GM19035 (cell line): ENCODE data around the gene CANT1.

ENCODE experiments used
- ATAC-seq: cut with Tn5 transposase; IDR thresholded peaks from one replicate; pipeline ENCODE4 v1.9.1; 2021; ENCODE audit not compliant: unreplicated experiment

CANT1 gene

GRCh38 chr17:79010304-79010646, 711 bp upstream of the CANT1 start:
- no peak for ATAC-seq

DNA sequence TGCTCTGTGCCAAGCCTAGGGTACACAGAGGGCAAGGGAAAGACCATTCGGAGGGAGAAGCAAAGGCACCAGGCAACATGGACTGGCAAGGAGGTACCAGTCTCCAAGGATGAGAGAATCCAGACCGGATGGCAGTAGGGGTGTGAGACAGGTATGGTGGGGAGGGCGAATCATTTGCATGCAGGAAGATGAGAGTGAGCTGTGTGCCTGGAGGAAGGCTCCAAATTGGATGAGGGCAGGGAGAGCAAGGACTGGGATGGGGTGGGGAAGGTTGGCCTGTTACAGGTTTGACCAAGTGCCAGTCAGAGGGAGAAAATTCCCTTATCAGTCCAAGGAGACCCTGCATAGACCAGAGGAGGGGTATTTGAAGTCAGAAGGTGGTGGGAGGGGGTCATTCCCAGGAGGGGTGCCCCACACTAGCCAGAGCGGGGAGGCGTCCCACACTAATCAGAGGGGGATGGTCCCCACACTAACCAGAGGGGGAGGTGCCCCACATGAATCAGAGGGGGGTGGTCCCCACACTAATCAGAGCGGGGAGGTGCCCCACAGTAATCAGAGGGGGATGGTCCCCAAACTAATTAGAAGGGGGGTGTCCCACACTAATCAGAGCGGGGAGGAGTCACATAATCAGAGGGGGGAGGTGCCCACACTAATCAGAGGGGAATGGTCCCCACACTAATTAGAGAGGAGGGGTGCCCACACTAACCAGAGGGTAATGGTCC, 737 bp downstream of the CANT1 start:
- no peak for ATAC-seq

GRCh38 chr17:79007504-79008381, 1.8 kb downstream of the CANT1 start:
- ATAC-seq = no peak

- ATAC-seq = no peak
These were observed 2.6 kb downstream of the CANT1 start for GRCh38 chr17:79006794-79007503.

- no peak for ATAC-seq
These were observed 3.5 kb downstream of the CANT1 start for GRCh38 chr17:79006046-79006445.

GRCh38 chr17:79005063-79005861, 4.3 kb downstream of the CANT1 start:
- ATAC-seq = no peak

- no peak for ATAC-seq
These were observed 5.7 kb downstream of the CANT1 start for GRCh38 chr17:79003661-79004411.

DNA sequence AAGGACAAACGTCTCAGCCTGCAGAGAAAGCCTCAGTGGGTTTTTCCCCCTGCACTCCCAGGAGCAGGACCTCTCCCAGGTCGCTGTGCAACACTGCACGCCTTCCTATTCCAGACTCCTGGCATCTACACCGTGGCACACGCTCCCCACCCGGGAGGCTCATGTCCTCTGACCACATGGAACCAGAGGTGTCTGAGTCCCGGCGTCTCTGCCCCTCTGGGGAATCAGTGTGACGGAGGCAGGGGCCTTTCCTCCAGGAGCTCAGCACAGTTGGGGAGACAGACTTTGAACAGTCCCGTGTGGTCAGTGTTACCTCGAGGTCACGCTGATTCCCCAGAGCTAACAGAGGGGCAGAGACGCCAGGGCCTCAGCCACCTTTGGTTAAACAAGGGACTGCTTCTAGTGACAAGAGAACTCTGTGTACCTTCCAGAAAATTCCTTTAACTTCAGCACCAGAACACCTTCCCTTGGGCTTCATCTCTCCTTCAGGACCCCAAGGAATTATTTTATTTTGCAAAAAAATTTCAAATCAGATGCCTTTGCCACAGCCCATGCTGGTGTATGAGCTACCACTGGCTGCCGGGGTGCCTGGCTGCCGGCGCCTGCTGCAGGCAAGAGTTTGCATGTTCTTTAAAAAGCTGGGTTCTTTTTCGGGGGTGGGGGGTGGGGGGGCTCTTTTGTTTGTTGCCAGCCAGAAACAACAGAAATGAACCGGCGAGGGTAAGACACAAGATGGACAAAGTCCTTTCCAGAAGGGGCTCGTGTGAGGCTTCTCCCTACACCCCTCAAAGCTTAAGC, 6.6 kb downstream of the CANT1 start:
- ATAC-seq = no peak

DNA sequence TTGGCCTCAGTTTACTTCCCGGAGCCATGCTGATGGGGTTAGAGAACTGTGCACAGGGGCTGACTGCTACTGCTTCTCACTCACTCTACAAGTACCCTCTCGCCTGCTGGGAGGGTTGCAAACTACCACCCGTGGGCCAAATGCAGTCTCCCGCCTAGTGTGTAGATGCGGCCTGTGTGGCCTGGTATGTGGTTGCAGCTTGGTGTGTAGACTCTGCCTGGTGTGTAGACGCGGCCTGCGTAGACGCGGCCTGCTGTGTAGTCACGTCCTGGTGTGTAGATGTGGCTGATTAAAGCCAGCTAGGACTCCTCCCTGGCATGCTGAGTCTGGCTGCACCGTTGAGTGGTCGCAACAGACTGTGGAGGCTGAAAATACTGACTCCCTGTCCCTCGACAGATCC, 7.3 kb downstream of the CANT1 start:
- no peak for ATAC-seq

DNA sequence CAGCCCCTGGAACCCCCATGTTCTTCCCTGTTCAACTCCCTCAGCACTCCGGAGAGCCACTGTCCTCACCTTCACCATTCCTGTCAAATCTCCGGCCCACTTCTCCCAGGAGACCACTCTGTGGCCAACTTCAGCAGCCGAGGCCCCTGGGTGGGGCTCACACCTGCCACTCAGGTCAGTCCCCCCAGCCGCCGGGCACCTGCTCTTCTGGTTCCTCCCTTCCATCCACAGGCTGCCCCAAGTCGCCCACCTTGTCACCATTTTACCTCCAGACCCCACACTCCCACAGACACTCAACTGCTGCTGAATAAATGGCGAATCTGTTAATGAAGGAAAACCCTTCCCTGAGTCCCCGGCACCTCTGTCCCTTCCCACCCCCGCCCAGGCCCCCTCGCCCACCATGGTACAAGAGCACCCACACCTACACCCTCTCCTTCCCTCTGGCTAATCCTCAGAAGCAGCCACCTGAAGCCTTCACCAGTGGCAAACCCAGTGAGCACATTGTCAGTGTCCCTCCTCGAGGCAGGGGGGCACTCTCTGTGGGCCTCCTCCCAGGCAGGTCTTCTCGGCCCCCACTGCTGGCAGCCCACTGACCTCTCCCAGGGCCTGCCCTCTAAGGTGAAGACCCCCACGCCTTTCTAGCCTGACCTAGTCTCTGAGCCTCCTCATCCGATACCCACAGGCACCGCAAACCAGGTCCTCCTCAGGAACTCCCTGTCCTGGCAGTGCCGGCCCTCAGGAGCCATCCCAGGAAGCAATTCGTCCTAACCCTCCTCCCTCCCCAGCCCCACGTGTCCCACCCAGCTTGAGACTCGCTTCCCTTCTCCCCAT, 8.2 kb downstream of the CANT1 start:
- ATAC-seq = no peak

DNA sequence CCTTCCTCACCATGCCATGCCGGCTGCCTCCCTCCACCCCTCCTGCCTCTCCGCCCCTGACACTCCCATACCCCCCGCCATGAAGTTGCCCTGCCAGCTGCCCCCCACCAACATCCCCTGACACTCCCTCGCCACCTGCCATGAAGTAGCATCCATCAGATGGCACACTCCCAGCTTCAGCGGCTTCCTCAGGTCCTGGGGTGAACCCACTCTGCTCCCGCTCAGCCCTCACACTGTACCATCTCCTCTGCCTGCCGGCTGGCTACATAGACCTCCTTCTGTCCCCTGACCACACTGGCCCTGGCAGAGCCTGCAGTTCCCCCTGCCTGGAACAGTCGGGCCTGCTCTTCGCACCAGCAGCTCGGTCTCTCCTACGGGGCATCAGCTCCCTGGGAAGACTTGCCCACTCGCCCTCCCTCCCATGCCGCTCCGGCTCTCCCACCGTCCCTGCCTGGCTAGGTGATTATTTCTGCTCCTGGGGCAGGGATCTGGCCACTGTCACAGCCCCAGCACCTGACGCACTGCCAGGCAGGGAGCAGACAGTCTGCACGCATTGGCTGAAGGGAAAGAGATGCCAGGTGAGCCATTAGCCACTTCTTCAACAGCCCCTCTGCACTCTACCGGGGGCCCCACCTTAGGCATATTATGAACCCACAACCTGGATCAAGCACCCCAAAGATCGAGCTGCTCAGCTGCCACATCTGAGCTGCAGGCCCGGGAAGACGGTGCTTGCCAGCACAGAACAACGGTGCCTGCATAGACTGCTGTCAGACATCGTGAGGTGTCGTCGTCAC, 9.0 kb downstream of the CANT1 start:
- ATAC-seq = no peak

GRCh38 chr17:78999947-79000395, 9.6 kb downstream of the CANT1 start:
- ATAC-seq = no peak

DNA sequence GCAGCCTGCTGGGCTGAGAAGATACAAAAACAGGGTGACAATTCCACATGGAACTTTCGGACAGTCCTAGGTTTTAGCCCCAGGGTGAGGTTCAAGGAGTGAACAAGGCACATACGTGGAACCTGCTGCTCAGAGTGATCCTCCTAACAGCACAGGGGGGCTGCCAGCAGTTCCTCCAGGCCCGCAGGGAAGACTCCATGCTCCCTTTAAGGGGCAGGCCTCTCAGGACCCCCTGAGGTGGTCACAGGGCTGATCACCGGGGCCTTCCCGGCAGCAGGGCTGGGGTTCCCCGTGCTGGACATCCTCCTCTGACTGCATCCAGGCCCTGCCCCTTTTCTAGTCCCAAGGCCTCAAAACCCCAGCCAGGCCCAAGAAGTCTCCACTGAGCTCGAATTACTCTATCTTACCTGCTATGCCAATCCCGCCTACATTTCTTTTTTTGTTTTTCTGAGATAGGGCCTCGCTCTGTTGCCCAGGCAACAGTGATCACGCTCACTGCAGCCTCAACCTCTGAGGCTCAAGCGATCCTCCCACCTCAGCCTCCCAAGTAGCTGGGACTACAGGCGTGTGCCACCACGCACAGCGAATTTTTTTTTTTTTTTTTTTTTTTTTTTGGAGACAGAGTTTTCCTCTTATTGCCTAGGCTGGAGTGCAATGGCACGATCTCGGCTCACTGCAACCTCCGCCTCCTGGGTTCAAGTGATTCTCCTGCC, 10.4 kb downstream of the CANT1 start:
- ATAC-seq = no peak

DNA sequence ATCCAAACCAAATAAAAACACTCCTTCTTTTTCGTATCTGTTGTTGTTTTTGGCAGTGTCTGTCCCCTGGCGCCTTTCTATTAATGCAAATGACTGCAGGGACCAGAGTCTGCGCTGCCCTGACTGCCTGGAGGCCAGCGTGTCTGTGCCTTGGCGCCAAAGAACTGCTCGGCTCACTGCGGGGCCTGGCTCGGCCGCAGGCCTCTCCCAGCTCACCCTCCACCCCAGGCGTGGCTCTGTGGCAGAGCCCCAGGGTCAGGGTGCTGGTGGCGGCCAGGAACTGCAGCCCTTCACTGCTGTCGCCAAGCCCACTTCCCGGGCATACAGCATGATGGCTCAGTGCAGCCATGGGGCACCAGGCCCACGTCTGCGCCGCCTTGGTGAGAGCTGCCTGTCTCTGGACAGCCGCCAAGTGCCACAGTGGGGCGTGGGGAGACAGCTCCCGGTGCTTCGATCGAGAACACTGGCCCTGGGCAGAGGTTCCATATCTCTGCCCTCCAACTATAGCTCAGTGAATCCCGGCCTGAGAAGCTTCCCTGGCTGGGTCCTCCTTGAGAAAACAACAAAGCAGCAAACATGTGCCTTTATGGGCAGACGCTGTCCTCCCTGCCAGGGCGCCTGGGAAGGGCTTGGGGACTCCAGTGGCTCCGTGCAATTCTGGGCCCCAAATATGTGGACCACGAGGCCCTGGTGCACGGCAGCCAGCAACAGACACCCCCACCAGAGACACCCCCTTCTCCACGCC, 11.1 kb downstream of the CANT1 start:
- ATAC-seq = no peak

DNA sequence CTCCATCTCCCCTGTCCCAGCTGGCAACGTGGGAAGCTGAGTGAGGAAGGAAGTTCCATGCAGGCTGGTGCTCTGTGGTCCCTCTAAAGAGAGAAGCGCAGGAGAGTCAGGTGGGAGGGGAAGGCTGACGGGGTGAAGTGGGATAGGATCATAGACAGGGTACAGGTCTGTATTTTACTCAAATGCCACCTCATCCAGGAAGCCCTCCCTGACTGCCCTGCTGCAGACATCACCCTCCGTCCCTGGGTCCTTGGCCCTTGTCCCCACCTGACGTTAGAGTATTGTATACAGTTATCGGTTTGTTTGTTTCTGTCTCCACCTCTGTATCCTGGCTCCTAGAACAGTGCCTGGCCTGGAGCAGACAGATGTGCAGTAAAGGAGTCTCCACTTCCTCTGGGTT, 11.7 kb downstream of the CANT1 start:
- no peak for ATAC-seq

DNA sequence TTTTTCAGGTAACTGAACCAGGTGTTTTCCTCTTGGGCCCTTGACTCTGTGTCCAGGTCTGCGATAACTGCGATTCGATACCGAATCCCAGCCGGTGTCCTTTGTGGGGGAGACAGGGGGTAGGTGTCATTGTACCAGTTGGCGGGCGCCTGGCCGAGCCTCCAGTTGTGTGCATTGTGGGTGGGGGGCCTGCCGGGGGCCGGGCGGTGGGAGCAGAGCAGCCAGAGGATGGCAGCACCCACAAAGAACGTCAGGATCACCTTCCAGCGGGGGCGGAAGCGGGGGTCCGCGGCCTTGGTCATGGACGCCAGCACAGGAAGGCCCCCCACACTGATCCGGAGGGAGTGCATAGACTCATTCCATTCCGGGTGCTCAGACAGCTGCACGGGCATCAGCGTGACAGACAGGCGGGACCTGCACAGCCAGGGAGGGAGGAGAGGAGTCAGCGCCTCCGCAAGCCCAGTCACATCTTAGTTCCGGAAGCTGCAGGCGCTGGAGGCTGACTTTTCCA, 12.3 kb downstream of the CANT1 start:
- no peak for ATAC-seq
